Measurements from ENCODE around the gene ORM2. TPM values are rescaled to one million over a fixed set of nuclear protein-coding genes. Genes with fewer than 3 reads are reported as not detected.
A peak's percentile ranks its signal among the peaks of the same experiment; 100 is the strongest.

The ORM2 gene
- total RNA-seq, 6 experiments from 2014 or later: 3,162 to 5,107 (median 3,869) TPM

DNA sequence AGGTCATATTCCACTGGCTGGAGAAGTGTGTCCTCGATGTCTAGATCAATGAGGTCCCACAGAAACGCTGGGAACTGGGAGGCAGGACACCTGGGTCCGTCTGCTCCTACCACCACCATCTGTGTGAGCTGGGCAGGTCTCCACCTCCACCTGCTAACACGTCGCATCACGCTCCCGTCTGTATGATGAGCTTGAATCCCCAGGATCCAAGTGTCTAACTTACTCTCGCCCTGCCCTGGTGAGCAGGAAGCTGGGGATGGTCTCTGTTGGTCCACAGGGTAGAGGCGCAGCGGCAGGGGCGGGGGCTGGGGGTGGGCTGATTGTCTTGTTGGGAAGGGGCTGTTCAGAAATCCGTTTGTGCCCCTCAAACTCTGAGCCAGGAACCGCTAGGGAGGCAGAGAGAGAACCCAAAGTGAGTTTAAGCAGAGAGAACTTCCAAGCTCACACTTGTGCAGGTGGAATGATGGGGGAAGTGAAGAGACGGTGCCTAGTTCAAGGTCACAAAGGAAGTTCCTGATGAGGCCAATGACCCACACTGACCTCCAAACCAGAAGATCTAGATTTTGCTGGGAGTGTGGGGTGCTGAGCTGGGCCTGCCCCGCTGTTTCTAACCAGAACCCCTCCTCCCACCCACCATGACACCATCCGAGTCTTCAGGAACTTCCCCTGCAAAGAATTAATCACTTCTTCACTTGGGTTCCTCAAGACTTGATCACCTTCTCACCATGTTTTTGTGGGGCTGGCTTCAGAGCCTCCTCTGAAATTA is 21.1 kb downstream of the ORM2 start:
- 75% methylated on average over 9 of the region's 16 CpGs for WGBS (ENCODE audit: insufficient coverage, low coverage, low lambda C conversion rate, missing lambda C conversion rate)
- no peak overlapping the region for H3K4me3 ChIP-seq
- H3K27ac ChIP-seq: no peak overlapping the region
- no peaks in the 10 kb centered on the region for H3K27me3 ChIP-seq
- no peak for DNase-seq
- H3K4me1 ChIP-seq: peaks cover 0 to 6% (median 0%) of the 10 kb centered on the region in 4 donors
- peak; percentile 22 to 75 (median 34) for ATAC-seq
- TF ChIP-seq, protein P1, sequence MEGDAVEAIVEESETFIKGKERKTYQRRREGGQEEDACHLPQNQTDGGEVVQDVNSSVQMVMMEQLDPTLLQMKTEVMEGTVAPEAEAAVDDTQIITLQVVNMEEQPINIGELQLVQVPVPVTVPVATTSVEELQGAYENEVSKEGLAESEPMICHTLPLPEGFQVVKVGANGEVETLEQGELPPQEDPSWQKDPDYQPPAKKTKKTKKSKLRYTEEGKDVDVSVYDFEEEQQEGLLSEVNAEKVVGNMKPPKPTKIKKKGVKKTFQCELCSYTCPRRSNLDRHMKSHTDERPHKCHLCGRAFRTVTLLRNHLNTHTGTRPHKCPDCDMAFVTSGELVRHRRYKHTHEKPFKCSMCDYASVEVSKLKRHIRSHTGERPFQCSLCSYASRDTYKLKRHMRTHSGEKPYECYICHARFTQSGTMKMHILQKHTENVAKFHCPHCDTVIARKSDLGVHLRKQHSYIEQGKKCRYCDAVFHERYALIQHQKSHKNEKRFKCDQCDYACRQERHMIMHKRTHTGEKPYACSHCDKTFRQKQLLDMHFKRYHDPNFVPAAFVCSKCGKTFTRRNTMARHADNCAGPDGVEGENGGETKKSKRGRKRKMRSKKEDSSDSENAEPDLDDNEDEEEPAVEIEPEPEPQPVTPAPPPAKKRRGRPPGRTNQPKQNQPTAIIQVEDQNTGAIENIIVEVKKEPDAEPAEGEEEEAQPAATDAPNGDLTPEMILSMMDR (IDR thresholded peaks at IDR 0.05): no peak
- no peak for TF ChIP-seq POLR2A (IDR thresholded peaks at IDR 0.05)
- H3K9me3 ChIP-seq: no peaks in the 10 kb centered on the region
- intact Hi-C loops (cut with DNase I): no loop called here
- H3K36me3 ChIP-seq: peaks cover 7 to 66% (median 29%) of the 10 kb centered on the region in 4 donors

DNA sequence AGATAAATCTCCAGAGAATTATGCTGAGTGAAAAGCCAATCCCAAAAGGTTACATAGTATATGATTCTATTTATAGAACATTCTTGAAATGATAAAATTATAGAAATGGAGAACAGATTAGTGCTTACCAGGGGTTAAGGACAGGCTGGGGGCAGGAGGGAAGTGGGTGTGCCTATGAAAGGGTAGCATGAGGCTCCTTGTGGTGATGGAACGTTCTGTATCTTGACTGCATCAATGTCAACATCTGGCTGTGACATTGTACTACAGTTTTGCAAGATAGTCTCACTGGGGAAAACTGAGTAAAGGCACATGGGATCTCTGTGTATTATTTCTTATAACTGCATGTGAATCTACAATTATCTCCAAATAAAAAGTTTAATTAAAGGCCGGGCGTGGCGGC is 22.3 kb downstream of the ORM2 start:
- DNase-seq (no peak), ATAC-seq (no peak)
- no peaks in the 10 kb centered on the region for H3K9me3 ChIP-seq
- no peak for TF ChIP-seq POLR2A (IDR thresholded peaks at IDR 0.05)
- TF ChIP-seq, protein P1 (IDR thresholded peaks at IDR 0.05): no peak
- H3K36me3 ChIP-seq: peaks cover under 1 to 66% (median 26%) of the 10 kb centered on the region in 4 donors
- peaks cover 0 to 6% (median 0%) of the 10 kb centered on the region in 4 donors for H3K4me1 ChIP-seq
- H3K27ac ChIP-seq: no peak overlapping the region
- 80% methylated on average over 4 of the region's 4 CpGs for WGBS (ENCODE audit: insufficient coverage, low coverage, low lambda C conversion rate, missing lambda C conversion rate)
- no peaks in the 10 kb centered on the region for H3K27me3 ChIP-seq
- no peak overlapping the region for H3K4me3 ChIP-seq
- intact Hi-C loops (cut with DNase I): no loop called here

DNA sequence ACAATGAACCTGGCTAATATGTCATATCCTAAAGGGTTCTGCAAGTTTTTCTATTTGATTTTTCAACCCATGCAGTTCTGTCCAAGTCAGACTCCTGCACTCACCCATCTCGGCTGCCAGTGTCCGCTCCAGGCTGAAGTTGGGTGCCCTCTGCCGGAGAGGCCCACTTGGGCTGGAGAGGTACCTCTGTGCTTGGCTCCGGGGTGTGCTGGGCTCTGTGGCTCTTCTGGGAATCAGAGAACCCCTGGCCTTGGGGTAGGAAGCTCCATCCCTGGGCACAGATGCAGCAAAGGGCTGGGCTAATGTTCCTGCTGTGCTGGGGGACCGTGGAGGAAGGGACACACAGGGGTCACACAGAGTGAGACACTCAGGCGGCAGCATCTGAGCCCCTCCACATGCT is 26.2 kb downstream of the ORM2 start:
- intact Hi-C loops (cut with DNase I): no loop called here
- no peak for TF ChIP-seq POLR2A (IDR thresholded peaks at IDR 0.05)
- TF ChIP-seq, protein P1 (IDR thresholded peaks at IDR 0.05): no peak
- ATAC-seq (no peak), DNase-seq (no peak)
- peaks cover 0 to 75% (median 38%) of the 10 kb centered on the region in 4 donors for H3K36me3 ChIP-seq
- peaks cover 0 to 6% (median 0%) of the 10 kb centered on the region in 4 donors for H3K4me1 ChIP-seq
- no peak overlapping the region for H3K4me3 ChIP-seq
- H3K27me3 ChIP-seq: no peaks in the 10 kb centered on the region
- H3K27ac ChIP-seq: no peak overlapping the region
- 73% methylated on average over 4 of the region's 6 CpGs for WGBS (ENCODE audit: insufficient coverage, low coverage, low lambda C conversion rate, missing lambda C conversion rate)
- no peaks in the 10 kb centered on the region for H3K9me3 ChIP-seq

GRCh38 chr9:114356792-114357191 is 27.1 kb downstream of the ORM2 start:
- H3K9me3 ChIP-seq: no peaks in the 10 kb centered on the region
- DNase-seq: no peak
- no peaks in the 10 kb centered on the region for H3K4me1 ChIP-seq
- peaks cover 0 to 82% (median 44%) of the 10 kb centered on the region in 4 donors for H3K36me3 ChIP-seq
- intact Hi-C loops (cut with DNase I): no loop called here
- H3K27me3 ChIP-seq: no peaks in the 10 kb centered on the region
- TF ChIP-seq, protein P1 (IDR thresholded peaks at IDR 0.05): no peak
- TF ChIP-seq POLR2A (IDR thresholded peaks at IDR 0.05): no peak
- H3K4me3 ChIP-seq: no peak overlapping the region
- no peak overlapping the region for H3K27ac ChIP-seq
- ATAC-seq: no peak
- WGBS (ENCODE audit: insufficient coverage, low coverage, low lambda C conversion rate, missing lambda C conversion rate): 80% methylated on average over 1 of the region's 6 CpGs
